ENCODE data around the gene C11orf54.
"Not testable (repeated sequence)": the region's sequence is repeated elsewhere in the genome, so short reads cannot be mapped to it uniquely, and the experiment has no call there.

Gene C11orf54

GRCh38 chr11:93772123-93772522 lies 30.7 kb downstream of the C11orf54 start:
- no peak for DNase-seq

- DNase-seq, result no peak
Observed at GRCh38 chr11:93773045-93773477, 31.6 kb downstream of the C11orf54 start.

GRCh38 chr11:93773601-93774200 lies 32.2 kb downstream of the C11orf54 start:
- DNase-seq, result no peak

DNA sequence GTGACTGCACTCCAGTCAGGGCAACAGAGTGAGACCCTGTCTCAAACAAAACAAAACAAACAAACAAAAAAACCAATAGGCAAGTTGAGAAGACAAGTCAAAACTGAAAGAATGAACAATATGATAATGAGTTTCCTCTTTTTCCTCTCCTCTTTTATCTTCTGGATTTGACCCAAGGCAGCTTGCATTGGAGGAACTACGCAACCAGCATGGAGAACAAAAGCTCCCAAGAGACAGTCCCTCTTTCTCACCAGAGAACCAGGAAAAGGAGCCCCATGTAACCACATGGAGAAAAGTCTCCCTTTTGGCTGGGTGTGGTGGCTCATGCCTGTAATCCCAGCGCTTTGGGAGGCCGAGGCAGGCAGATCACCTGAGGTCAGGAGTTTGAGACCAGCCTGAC lies 33.1 kb downstream of the C11orf54 start:
- not testable (repeated sequence) for DNase-seq

- no peak for DNase-seq
Observed at GRCh38 chr11:93775289-93775688, 33.8 kb downstream of the C11orf54 start.

- DNase-seq, result no peak
Observed at GRCh38 chr11:93783362-93783761, 41.9 kb downstream of the C11orf54 start.

DNA sequence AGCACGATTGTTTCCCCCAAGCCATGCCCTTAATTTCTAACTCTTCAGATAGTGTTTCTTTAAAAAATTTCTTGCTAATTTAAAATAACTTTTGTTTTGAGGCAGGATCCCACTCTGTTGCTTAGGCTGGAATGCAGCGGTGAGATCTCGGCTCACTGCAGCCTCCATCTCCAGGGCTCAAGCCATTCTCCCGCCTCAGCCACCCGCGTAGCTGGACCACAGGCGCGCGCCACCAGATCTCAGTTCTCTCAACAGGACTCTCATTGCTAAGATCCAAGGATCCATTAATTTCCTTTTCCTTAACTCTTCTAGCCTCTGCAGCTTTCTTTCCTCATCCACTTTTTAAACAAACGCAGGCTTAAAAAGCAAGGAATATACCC lies 42.3 kb downstream of the C11orf54 start:
- DNase-seq, result no peak

DNA sequence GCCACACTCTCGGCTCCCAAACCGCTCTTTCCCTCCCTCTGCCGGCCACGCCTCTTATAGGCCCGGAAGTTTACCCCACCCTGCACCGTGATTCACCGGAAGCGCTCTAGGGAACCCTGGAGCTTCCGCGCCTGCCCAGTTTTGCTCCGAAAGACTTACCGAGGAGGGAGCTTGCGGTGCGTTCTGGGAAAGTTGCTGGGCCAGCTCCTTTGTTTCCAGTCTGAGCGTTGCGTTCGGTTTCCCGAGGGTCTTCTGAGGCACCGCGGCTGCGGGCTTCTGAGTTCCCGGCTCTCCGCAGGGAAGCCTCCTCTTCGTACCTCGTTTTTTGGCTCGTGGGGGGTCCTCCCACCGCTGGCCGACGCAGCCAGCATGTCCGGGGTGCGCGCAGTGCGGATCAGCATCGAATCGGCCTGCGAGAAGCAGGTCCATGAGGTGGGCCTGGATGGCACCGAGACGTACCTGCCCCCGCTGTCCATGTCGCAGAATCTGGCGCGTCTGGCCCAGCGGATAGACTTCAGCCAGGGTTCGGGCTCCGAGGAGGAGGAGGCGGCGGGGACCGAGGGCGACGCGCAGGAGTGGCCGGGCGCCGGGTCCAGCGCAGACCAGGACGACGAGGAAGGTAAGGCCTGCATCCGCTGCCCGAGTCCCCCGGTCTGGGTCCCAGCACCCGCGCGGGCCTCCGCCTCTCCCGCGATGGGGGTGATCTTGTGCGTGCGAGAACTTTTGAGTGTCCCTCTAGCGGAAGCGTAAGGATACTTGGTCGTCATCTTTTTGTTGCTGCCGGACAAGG lies 42.9 kb downstream of the C11orf54 start, which contains the start of gene MED17:
MED17 (plus strand) TSS at position 138 of the 790 bp plus-strand sequence; CDS start at position 370, 232 bp downstream.
- DNase-seq, result peak; percentile 71

GRCh38 chr11:93784935-93785360 lies 43.5 kb downstream of the C11orf54 start:
- no peak for DNase-seq

DNA sequence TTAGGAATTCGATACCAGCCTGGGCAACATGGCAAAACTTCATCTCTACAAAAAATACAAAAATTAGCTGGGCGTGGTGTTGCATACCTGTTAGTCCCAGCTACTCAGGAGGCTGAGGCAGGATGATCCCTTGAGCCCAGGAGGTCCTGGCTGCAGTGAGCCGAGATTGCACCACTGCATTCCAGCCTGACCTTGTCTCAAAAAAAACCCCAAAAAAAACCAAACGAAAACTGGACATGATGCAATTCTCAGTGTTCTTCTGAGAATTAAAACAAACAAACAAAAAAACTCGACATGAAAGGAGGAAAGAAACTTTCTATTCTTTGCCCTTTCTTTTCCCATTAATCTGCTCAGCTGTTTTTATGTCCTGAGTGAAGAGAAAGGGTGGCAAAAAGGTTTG lies 50.0 kb downstream of the C11orf54 start:
- DNase-seq, result no peak

- DNase-seq, result no peak
Observed at GRCh38 chr11:93796441-93797231, 55.2 kb downstream of the C11orf54 start.

DNA sequence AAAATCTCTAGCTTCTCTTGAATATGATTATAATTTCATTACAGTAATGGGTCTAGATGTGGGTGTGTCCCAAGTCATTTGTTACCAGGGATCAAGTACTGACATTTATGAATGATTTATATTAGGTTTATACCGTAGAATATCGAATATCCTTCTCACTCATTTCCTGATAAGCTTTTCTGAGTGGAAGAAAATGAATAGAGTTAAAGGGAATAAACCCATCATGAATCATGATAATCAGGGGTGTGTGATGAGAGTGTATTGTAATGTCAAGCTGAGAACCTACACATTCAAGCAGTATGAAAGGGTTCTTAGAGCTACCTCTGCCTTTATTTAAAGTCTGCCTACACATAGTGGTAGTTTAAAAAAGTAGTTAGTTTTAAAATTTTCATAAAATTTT lies 59.9 kb downstream of the C11orf54 start:
- no peak for DNase-seq

- no peak for DNase-seq
Observed at GRCh38 chr11:93804879-93805278, 63.4 kb downstream of the C11orf54 start.

- DNase-seq, result no peak
Observed at GRCh38 chr11:93807980-93808379, 66.5 kb downstream of the C11orf54 start.

GRCh38 chr11:93813974-93814373 lies 72.5 kb downstream of the C11orf54 start:
- DNase-seq, result no peak

Measured in NCI-H187 treated with DMSO at 0.1 percent for 48 hours (cell line).